ENCODE measurements around the gene TET1. TPM values are rescaled to one million over a fixed set of nuclear protein-coding genes. Genes with fewer than 3 reads are reported as not detected.
A peak's percentile ranks its signal among the peaks of the same experiment; 100 is the strongest.

The TET1 gene
- total and polyA plus RNA-seq, 9 of the 15 experiments (the other 6 are each of a cell fraction or from before 2014, with no cell fraction given), result 2.6 to 21.3 (median 11.6) TPM

- in situ Hi-C loops (cut with MboI) (no loop called here), intact Hi-C loops (cut with micrococcal nuclease) (loop anchor here (5.0 kb wide), 1 partner anchor 155 kb away; the partner anchor contains the start of gene RUFY2)
- H4K20me1 ChIP-seq (replicated peaks; ENCODE audit: control insufficient read depth, insufficient read depth, low read length), result no peaks in the 10 kb centered on the region
- H3K4me3 ChIP-seq, result peak overlapping the region; percentile 88
- peaks cover 20 to 22% of the 10 kb centered on the region in 2 experiments for H3K4me1 ChIP-seq (replicated peaks in 1 of 2; ENCODE audit: control insufficient read depth in 2 of 2, insufficient read depth in 2 of 2, low read length in 2 of 2)
- BruUV-seq (replicated peaks), result TSS peak; percentile 65
- ChIA-PET POLR2A (interaction anchor here (0.5 to 3.4 kb wide), 11 partner anchors 12 to 743 kb away, joined by 3 to 25 read pairs (median 5); partner anchors contain the start of gene SLC25A16), CTCF (ENCODE audit: low intra/inter-chr PET ratio) (no interaction called here)
- DNase-seq (ENCODE audit: extremely low read depth in 1 of 4, low spot score in 3 of 4), result peak; percentile 71 to 83 (median 75)
- no peaks in the 10 kb centered on the region for H3K9me1 ChIP-seq (ENCODE audit: control insufficient read depth, insufficient read depth, low read length)
- peak overlapping the region; percentile 92 for H3K4me2 ChIP-seq (ENCODE audit: insufficient read depth, low read length)
- H3K27me3 ChIP-seq (ENCODE audit: control insufficient read depth in 2 of 2, insufficient read depth in 2 of 2, low read length in 2 of 2), result no peaks in the 10 kb centered on the region
- peak; percentile 66 for FAIRE-seq
- H3K36me3 ChIP-seq (ENCODE audit: control insufficient read depth, insufficient read depth, low read length), result peaks cover 6% of the 10 kb centered on the region; the same call in 2 of the 3 replicates
- H3K9ac ChIP-seq (ENCODE audit: insufficient read depth in 1 of 2, low read depth in 2 of 2, low read length in 2 of 2), result peak overlapping the region; percentile 90 to 96
- H3K27ac ChIP-seq (ENCODE audit: extremely low read depth, low read depth, low read length), result peak overlapping the region; percentile 95
- under 1% methylated on average over 28 of the region's 28 CpGs for WGBS (ENCODE audit: insufficient coverage, low coverage, missing lambda C conversion rate)
- ATAC-seq, result peak; percentile 74
- H3K9me3 ChIP-seq (replicated peaks; ENCODE audit: control insufficient read depth, insufficient read depth, low read depth, low read length), result no peaks in the 10 kb centered on the region
- H2AFZ ChIP-seq (ENCODE audit: low read depth, low read length), result peak overlapping the region; percentile 86
- peaks cover 69% of the 10 kb centered on the region for H3K79me2 ChIP-seq (ENCODE audit: control insufficient read depth, insufficient read depth, low read length)
- 0 out of 2 replicates have a peak, but pooled peaks have one; percentile 10 for TF ChIP-seq ATF7 (IDR thresholded peaks at IDR 0.05)
- TF ChIP-seq STAG1 (CRISPR knock-in tag; IDR thresholded peaks at IDR 0.05; ENCODE audit: borderline replicate concordance), result no peak
- no peak for TF ChIP-seq GTF3C2 (IDR thresholded peaks at IDR 0.05; ENCODE audit: borderline replicate concordance, extremely low read depth, insufficient read length)
- TF ChIP-seq ZNF778 (CRISPR knock-in tag; IDR thresholded peaks at IDR 0.05), result no peak
- no peak for TF ChIP-seq ADNP (tag; IDR thresholded peaks at IDR 0.05)
- TF ChIP-seq ZNF140 (CRISPR knock-in tag; IDR thresholded peaks at IDR 0.05), result no peak
- TF ChIP-seq NFIC (IDR thresholded peaks at IDR 0.05), result no peak
- no peak for TF ChIP-seq SPI1 (IDR thresholded peaks at IDR 0.05; ENCODE audit: borderline replicate concordance, low read depth, low read length)
- TF ChIP-seq ZNF384 (IDR thresholded peaks at IDR 0.05; ENCODE audit: low read depth, low read length), result no peak
- no peak for TF ChIP-seq ZMIZ1 (IDR thresholded peaks at IDR 0.05; ENCODE audit: low read depth in 2 of 2, low read length in 2 of 2)
- no peak for TF ChIP-seq TEAD2 (tag; IDR thresholded peaks at IDR 0.05)
- TF ChIP-seq NCOA6 (IDR thresholded peaks at IDR 0.05), result no peak
- TF ChIP-seq MAZ (CRISPR knock-in tag; conservative IDR thresholded peaks at IDR 0.05 in 1 of 2, IDR thresholded peaks at IDR 0.05 in 1 of 2), result peak in 1 of 2 experiments; percentile 58; a peak in 2 of 4 replicates
- no peak for TF ChIP-seq NFE2L1 (tag; IDR thresholded peaks at IDR 0.05; ENCODE audit: borderline replicate concordance, low read depth)
These were observed 1.9 kb downstream of the TET1 start for GRCh38 chr10:68561865-68562649.

Data from K562 (cell line).